Effector memory CD8-positive, alpha-beta T cell (primary cell): ENCODE data around the gene OR9A2.

Experiments used
- ATAC-seq: fragments of 150-1000 bp; cut with Tn5 transposase; replicated peaks from 2 replicates; pipeline ENCODE4 v1.10.0; 2021; ENCODE audit warnings: mild to moderate bottlenecking, moderate library complexity
- DNase-seq, 3 experiments: peaks; one replicate each; pipeline ENCODE4 v3.0.0; 2021
- H3K27ac Mint-ChIP-seq, 2 donors: one replicate each; pipeline ENCODE4 v1.8.0; 2022; ENCODE audit warnings: mild to moderate bottlenecking in 2 of 2, mixed read lengths in 2 of 2, moderate library complexity in 2 of 2
- H3K27me3 Mint-ChIP-seq, 2 donors: one replicate each; pipeline ENCODE4 v1.8.0; 2022; ENCODE audit warnings: mixed read lengths in 2 of 2
- H3K36me3 Mint-ChIP-seq: one replicate; pipeline ENCODE4 v1.8.0; 2022; ENCODE audit warnings: mild to moderate bottlenecking, moderate library complexity, mixed read lengths; ENCODE audit not compliant: insufficient read depth
- H3K4me1 Mint-ChIP-seq, 2 donors: one replicate each; pipeline ENCODE4 v1.8.0; 2022; ENCODE audit warnings: low read depth in 2 of 2, mixed read lengths in 2 of 2
- H3K4me3 Mint-ChIP-seq, 2 donors: one replicate each; pipeline ENCODE4 v1.8.0; 2022; ENCODE audit warnings: mild to moderate bottlenecking in 2 of 2, mixed read lengths in 2 of 2, moderate library complexity in 2 of 2
- H3K9me3 Mint-ChIP-seq, 2 donors: one replicate each; pipeline ENCODE4 v1.8.0; 2022; ENCODE audit warnings: mixed read lengths in 2 of 2

The OR9A2 gene

GRCh38 chr7:143043391-143043790 is 16.5 kb upstream of the OR9A2 start:
- Mint-ChIP-seq H3K36me3 (no peaks in the 10 kb centered on the region), H3K4me3 (no peak overlapping the region), H3K27me3 (peaks cover 38 to 58% of the 10 kb centered on the region in 2 donors), H3K9me3 (no peaks in the 10 kb centered on the region), H3K4me1 (no peaks in the 10 kb centered on the region), H3K27ac (no peak overlapping the region)
- DNase-seq: no peak
- no peak for ATAC-seq

GRCh38 chr7:143042790-143043271 is 15.9 kb upstream of the OR9A2 start:
- Mint-ChIP-seq H3K27me3 (peaks cover 38 to 58% of the 10 kb centered on the region in 2 donors), H3K9me3 (no peaks in the 10 kb centered on the region), H3K4me1 (no peaks in the 10 kb centered on the region), H3K4me3 (no peak overlapping the region), H3K36me3 (no peaks in the 10 kb centered on the region), H3K27ac (no peak overlapping the region)
- DNase-seq: no peak
- no peak for ATAC-seq

DNA sequence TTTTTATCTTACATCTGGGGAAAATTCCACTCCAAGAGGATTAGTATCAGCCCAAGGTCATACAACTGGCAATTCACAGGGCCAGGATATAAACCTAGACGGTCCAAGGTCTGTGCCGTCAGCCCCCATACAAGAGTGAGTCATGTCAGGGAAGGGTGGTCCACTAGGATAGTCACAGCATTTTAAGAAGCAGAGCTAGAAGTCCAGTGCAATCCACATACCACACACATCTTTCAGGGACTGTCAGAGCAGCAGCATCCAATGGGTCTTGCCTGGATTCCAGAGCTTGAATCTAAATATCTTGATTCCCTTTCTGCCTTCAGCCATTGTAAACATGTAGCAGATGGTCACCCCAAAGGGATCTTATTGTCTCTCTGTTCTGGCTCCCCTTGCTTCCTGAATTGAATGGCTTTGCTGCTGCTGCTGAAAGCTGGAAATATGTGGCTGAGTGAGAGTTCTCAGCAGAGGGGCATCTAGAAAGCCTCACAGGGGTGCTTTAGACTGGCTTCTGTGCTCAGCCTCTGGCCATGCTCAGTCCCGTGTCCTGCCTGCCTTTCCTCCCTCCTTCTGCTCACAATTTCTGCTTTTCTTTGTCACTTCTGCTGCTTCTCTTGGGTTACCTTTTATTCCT is 15.3 kb upstream of the OR9A2 start:
- no peak overlapping the region for H3K4me3 Mint-ChIP-seq
- H3K36me3 Mint-ChIP-seq: no peaks in the 10 kb centered on the region
- H3K9me3 Mint-ChIP-seq: no peaks in the 10 kb centered on the region
- ATAC-seq (no peak), DNase-seq (no peak)
- no peak overlapping the region for H3K27ac Mint-ChIP-seq
- H3K27me3 Mint-ChIP-seq: peaks cover 38 to 58% of the 10 kb centered on the region in 2 donors
- no peaks in the 10 kb centered on the region for H3K4me1 Mint-ChIP-seq

DNA sequence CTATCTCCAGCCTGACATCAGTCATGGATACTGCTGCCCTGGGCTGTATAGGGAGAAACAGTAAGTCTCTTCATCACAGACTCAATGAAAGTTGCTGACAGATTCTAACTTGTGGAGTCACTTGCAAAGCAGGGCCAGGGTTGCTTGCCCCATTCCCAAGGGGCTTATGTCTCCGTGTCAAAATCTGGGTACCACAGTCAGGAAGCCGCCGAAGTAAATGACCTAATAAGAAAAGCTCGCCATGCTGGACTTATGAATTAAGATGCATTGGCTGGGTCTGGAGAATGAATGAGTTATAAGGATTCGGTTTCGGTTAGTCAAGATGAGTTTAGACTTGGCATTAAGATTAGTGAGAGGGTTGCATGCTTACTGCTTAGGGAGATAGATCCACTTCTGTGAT is 14.4 kb upstream of the OR9A2 start:
- H3K4me3 Mint-ChIP-seq: no peak overlapping the region
- no peaks in the 10 kb centered on the region for H3K9me3 Mint-ChIP-seq
- ATAC-seq (no peak), DNase-seq (no peak)
- no peaks in the 10 kb centered on the region for H3K4me1 Mint-ChIP-seq
- no peaks in the 10 kb centered on the region for H3K36me3 Mint-ChIP-seq
- H3K27me3 Mint-ChIP-seq: peaks cover 33 to 58% of the 10 kb centered on the region in 2 donors
- H3K27ac Mint-ChIP-seq: no peak overlapping the region

DNA sequence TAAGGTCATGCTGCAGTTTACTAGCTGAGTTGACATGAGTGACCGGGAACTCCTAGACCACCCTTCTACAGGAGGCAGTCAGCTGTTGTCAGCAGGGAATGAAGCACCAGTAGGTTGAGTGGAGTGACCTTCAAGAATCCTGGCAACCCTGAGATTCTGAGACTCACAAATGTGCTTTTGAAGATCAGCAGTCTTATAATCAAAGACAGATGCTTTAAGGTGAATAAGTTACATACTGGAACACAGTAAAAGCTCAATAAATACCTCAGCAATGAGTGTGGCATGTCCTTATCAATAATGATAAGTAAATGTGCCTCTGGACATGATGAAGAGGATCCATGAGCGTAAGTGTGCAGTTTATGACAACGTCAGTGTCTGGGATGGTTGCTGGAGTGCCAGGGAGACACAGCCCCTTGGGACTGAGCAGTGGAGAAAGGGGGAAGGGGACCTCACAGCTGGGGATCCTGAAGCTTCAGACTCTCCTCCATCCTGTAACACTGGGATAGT is 13.3 kb upstream of the OR9A2 start:
- DNase-seq: no peak
- H3K36me3 Mint-ChIP-seq: no peaks in the 10 kb centered on the region
- H3K27me3 Mint-ChIP-seq: peaks cover 33 to 50% of the 10 kb centered on the region in 2 donors
- H3K9me3 Mint-ChIP-seq: no peaks in the 10 kb centered on the region
- ATAC-seq: no peak
- H3K27ac Mint-ChIP-seq: no peak overlapping the region
- no peaks in the 10 kb centered on the region for H3K4me1 Mint-ChIP-seq
- no peak overlapping the region for H3K4me3 Mint-ChIP-seq

DNA sequence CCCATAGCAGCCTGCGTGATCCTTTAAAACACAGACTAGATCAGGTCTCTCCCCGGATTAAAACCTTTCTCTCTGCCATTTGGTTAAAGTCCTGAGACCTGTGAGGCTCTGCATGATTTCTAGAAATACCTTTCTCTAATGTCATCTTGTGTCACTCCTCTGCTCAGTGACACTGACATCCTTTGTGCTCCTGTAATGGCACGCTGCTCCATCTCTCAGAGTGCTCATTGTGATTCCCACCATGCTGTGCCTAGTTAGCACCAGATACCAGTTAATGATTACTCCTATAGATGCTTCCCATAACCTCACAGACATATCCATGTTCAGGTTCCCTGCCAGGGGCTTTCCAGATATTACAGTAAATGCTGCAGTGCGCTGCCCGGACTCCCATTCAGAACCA is 11.7 kb upstream of the OR9A2 start:
- no peaks in the 10 kb centered on the region for H3K36me3 Mint-ChIP-seq
- H3K27me3 Mint-ChIP-seq: peaks cover 42 to 57% of the 10 kb centered on the region in 2 donors
- H3K27ac Mint-ChIP-seq: no peak overlapping the region
- no peak overlapping the region for H3K4me3 Mint-ChIP-seq
- DNase-seq (no peak), ATAC-seq (no peak)
- peaks cover 0 to 13% of the 10 kb centered on the region in 2 donors for H3K9me3 Mint-ChIP-seq
- H3K4me1 Mint-ChIP-seq: no peaks in the 10 kb centered on the region

DNA sequence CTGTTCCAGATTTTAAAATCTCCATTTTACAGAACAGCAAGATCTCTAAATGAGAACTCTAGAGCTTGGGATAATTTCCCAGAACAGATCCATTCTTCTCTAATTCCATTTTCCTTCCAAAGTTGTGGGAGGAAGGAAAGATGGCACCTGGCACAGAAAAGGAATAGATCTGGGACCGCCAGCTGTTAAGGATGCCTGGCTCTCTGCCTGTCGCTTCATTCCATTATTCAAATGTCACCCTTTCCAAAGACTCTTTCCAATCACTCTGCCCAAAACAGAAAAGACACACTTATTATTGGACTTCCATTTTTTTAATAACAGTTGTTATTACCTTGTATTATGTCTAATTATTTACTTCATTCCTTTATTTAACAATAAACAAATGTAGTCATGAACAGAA is 751 bp upstream of the OR9A2 start:
- H3K4me1 Mint-ChIP-seq: no peaks in the 10 kb centered on the region
- H3K9me3 Mint-ChIP-seq: no peaks in the 10 kb centered on the region
- no peak for DNase-seq
- H3K27me3 Mint-ChIP-seq: peaks cover 64 to 74% of the 10 kb centered on the region in 2 donors
- H3K36me3 Mint-ChIP-seq: no peaks in the 10 kb centered on the region
- ATAC-seq: no peak
- H3K27ac Mint-ChIP-seq: no peak overlapping the region
- no peak overlapping the region for H3K4me3 Mint-ChIP-seq

DNA sequence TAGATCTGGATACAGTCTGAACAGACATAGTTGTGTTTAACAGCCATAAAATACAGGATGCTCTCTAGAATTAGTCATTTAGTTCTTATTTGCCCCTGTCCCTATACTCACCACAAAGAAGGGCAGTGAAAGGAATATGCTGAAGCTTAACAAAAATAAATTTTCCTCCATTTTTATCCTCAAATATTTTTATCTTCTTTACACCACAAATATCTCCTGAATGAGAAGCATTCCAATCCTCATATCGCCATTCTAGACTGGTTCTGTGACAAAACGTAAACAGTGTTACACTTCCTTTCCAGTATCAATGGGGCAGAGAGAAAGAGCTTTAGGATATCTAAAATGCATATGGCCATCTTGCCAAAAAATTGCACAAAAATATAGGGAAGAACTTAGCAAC is 1.6 kb downstream of the OR9A2 start:
- H3K9me3 Mint-ChIP-seq: no peaks in the 10 kb centered on the region
- H3K4me3 Mint-ChIP-seq: no peak overlapping the region
- no peak overlapping the region for H3K27ac Mint-ChIP-seq
- no peaks in the 10 kb centered on the region for H3K4me1 Mint-ChIP-seq
- ATAC-seq: no peak
- DNase-seq: no peak
- no peaks in the 10 kb centered on the region for H3K36me3 Mint-ChIP-seq
- H3K27me3 Mint-ChIP-seq: peaks cover 57 to 62% of the 10 kb centered on the region in 2 donors

GRCh38 chr7:143023047-143023446 is 3.9 kb downstream of the OR9A2 start:
- H3K9me3 Mint-ChIP-seq: no peaks in the 10 kb centered on the region
- H3K4me3 Mint-ChIP-seq: no peak overlapping the region
- no peak for DNase-seq
- peaks cover 41 to 49% of the 10 kb centered on the region in 2 donors for H3K27me3 Mint-ChIP-seq
- H3K4me1 Mint-ChIP-seq: no peaks in the 10 kb centered on the region
- H3K27ac Mint-ChIP-seq: no peak overlapping the region
- no peaks in the 10 kb centered on the region for H3K36me3 Mint-ChIP-seq
- ATAC-seq: no peak

- no peak for ATAC-seq
- Mint-ChIP-seq H3K9me3 (no peaks in the 10 kb centered on the region), H3K36me3 (no peaks in the 10 kb centered on the region), H3K4me3 (no peak overlapping the region), H3K27me3 (peaks cover 38 to 49% of the 10 kb centered on the region in 2 donors), H3K27ac (no peak overlapping the region), H3K4me1 (no peaks in the 10 kb centered on the region)
- DNase-seq: no peak
These were observed 8.0 kb downstream of the OR9A2 start for GRCh38 chr7:143018931-143019330.

GRCh38 chr7:143016996-143017395 is 9.9 kb downstream of the OR9A2 start:
- H3K27ac Mint-ChIP-seq: no peak overlapping the region
- no peaks in the 10 kb centered on the region for H3K4me1 Mint-ChIP-seq
- no peak for ATAC-seq
- H3K36me3 Mint-ChIP-seq: no peaks in the 10 kb centered on the region
- no peaks in the 10 kb centered on the region for H3K9me3 Mint-ChIP-seq
- no peak for DNase-seq
- H3K4me3 Mint-ChIP-seq: no peak overlapping the region
- H3K27me3 Mint-ChIP-seq: peaks cover 51 to 55% of the 10 kb centered on the region in 2 donors

DNA sequence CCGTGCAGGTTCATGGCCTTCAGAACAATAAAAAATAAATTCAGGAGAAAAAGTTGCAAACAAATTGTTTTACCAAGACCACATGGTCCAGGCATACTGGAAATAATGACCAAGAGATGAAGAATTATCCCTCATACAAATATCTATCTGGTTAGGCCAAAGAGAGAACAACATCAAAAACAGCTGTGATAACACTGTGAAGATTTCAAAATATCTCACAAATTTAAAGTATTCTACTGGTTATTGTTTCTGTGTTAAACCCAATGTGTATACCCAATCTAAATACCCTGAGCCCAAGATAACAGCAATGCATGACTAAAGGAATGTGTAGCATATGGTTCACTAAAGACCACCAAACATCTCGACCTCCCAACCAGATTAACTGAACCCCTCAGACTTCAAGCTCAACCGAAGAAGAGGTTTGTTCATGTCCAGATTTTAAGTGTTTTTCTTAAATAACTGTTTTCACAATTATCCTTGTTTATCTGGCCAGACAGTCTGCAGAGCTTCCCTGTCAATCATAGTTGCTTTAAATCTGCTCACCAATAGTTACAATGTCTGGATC is 10.9 kb downstream of the OR9A2 start:
- H3K9me3 Mint-ChIP-seq: no peaks in the 10 kb centered on the region
- no peak overlapping the region for H3K4me3 Mint-ChIP-seq
- no peak for DNase-seq
- peaks cover 51 to 55% of the 10 kb centered on the region in 2 donors for H3K27me3 Mint-ChIP-seq
- no peaks in the 10 kb centered on the region for H3K4me1 Mint-ChIP-seq
- H3K27ac Mint-ChIP-seq: no peak overlapping the region
- ATAC-seq: no peak
- no peaks in the 10 kb centered on the region for H3K36me3 Mint-ChIP-seq

GRCh38 chr7:143015084-143015483 is 11.8 kb downstream of the OR9A2 start:
- Mint-ChIP-seq H3K9me3 (no peaks in the 10 kb centered on the region), H3K4me1 (no peaks in the 10 kb centered on the region), H3K36me3 (no peaks in the 10 kb centered on the region), H3K27ac (no peak overlapping the region), H3K4me3 (no peak overlapping the region), H3K27me3 (peaks cover 51 to 55% of the 10 kb centered on the region in 2 donors)
- DNase-seq (no peak), ATAC-seq (no peak)

- DNase-seq (no peak), ATAC-seq (no peak)
- H3K4me3 Mint-ChIP-seq: no peak overlapping the region
- H3K27me3 Mint-ChIP-seq: peaks cover 47 to 51% of the 10 kb centered on the region in 2 donors
- H3K9me3 Mint-ChIP-seq: no peaks in the 10 kb centered on the region
- no peaks in the 10 kb centered on the region for H3K36me3 Mint-ChIP-seq
- no peak overlapping the region for H3K27ac Mint-ChIP-seq
- no peaks in the 10 kb centered on the region for H3K4me1 Mint-ChIP-seq
These were observed 13.0 kb downstream of the OR9A2 start for GRCh38 chr7:143013893-143014292.
